ENCODE measurements around the gene GLP2R. TPM values are rescaled to one million over a fixed set of nuclear protein-coding genes. Genes with fewer than 3 reads are reported as not detected.

The GLP2R gene
- total RNA-seq, 2 experiments from 2014 or later: not detected

- DNase-seq (ENCODE audit: low spot score): no peak
- H2AFZ ChIP-seq (ENCODE audit: low read length): no peak overlapping the region
- no peaks in the 10 kb centered on the region for H3K4me1 ChIP-seq (ENCODE audit: insufficient read depth, low read length, poor library complexity, severe bottlenecking)
- no peaks in the 10 kb centered on the region for H3K79me2 ChIP-seq (ENCODE audit: insufficient read depth, low read depth, low read length)
- CTCF ChIA-PET (ENCODE audit: unreplicated experiment): no interaction called here
- no peak for TF ChIP-seq EZH2phosphoT487 (IDR thresholded peaks at IDR 0.05; ENCODE audit: borderline replicate concordance, low read depth, low read length)
- TF ChIP-seq CTCF (conservative IDR thresholded peaks at IDR 0.05; ENCODE audit: low read length): no peak
- no peak overlapping the region for H3K4me2 ChIP-seq (ENCODE audit: low read length)
- H4K20me1 ChIP-seq (ENCODE audit: insufficient read depth, low read length): no peaks in the 10 kb centered on the region
- no peak overlapping the region for H3K4me3 ChIP-seq (ENCODE audit: low read depth, low read length, poor library complexity, severe bottlenecking)
- H3K9me2 ChIP-seq (ENCODE audit: insufficient read depth, low read length): no peaks in the 10 kb centered on the region
- intact Hi-C loops (cut with micrococcal nuclease; ENCODE audit: unreplicated experiment): no loop called here
- POLR2A ChIA-PET: interaction anchor here (0.5 kb wide), 1 partner anchor 318 kb away, joined by 3 read pairs; no protein-coding TSS in a partner anchor
- BruUV-seq (replicated peaks): no TSS peak
- no peaks in the 10 kb centered on the region for H3K36me3 ChIP-seq (ENCODE audit: insufficient read depth, low read length)
- H3K9me3 ChIP-seq (ENCODE audit: low read length): no peaks in the 10 kb centered on the region
- H3K27ac ChIP-seq (ENCODE audit: low read depth, low read length, poor library complexity, severe bottlenecking): no peak overlapping the region
Measured at GRCh38 chr17:9872852-9873251, 47.1 kb downstream of the GLP2R start.

- POLR2A ChIA-PET: interaction anchor here (0.5 kb wide), 1 partner anchor 8 kb away, joined by 3 read pairs; no protein-coding TSS in a partner anchor
- BruUV-seq (replicated peaks): no TSS peak
- Histone ChIP-seq H3K36me3 (ENCODE audit: insufficient read depth, low read length) (no peaks in the 10 kb centered on the region), H3K79me2 (ENCODE audit: insufficient read depth, low read depth, low read length) (no peaks in the 10 kb centered on the region), H3K9me2 (ENCODE audit: insufficient read depth, low read length) (no peaks in the 10 kb centered on the region), H3K4me3 (ENCODE audit: low read depth, low read length, poor library complexity, severe bottlenecking) (no peak overlapping the region), H3K4me1 (ENCODE audit: insufficient read depth, low read length, poor library complexity, severe bottlenecking) (no peaks in the 10 kb centered on the region), H3K9me3 (ENCODE audit: low read length) (no peaks in the 10 kb centered on the region), H3K27ac (ENCODE audit: low read depth, low read length, poor library complexity, severe bottlenecking) (no peak overlapping the region), H3K4me2 (ENCODE audit: low read length) (no peak overlapping the region), H2AFZ (ENCODE audit: low read length) (no peak overlapping the region), H4K20me1 (ENCODE audit: insufficient read depth, low read length) (no peaks in the 10 kb centered on the region)
- intact Hi-C loops (cut with micrococcal nuclease; ENCODE audit: unreplicated experiment): no loop called here
- CTCF ChIA-PET (ENCODE audit: unreplicated experiment): no interaction called here
- TF ChIP-seq CTCF (conservative IDR thresholded peaks at IDR 0.05; ENCODE audit: low read length): no peak
- no peak for TF ChIP-seq EZH2phosphoT487 (IDR thresholded peaks at IDR 0.05; ENCODE audit: borderline replicate concordance, low read depth, low read length)
- no peak for DNase-seq (ENCODE audit: low spot score)
Measured at GRCh38 chr17:9874722-9875121, 49.0 kb downstream of the GLP2R start.

GRCh38 chr17:9875441-9875840, 49.7 kb downstream of the GLP2R start:
- no peak for TF ChIP-seq EZH2phosphoT487 (IDR thresholded peaks at IDR 0.05; ENCODE audit: borderline replicate concordance, low read depth, low read length)
- no peak for TF ChIP-seq CTCF (conservative IDR thresholded peaks at IDR 0.05; ENCODE audit: low read length)
- Histone ChIP-seq H3K36me3 (ENCODE audit: insufficient read depth, low read length) (no peaks in the 10 kb centered on the region), H3K4me1 (ENCODE audit: insufficient read depth, low read length, poor library complexity, severe bottlenecking) (no peaks in the 10 kb centered on the region), H3K4me3 (ENCODE audit: low read depth, low read length, poor library complexity, severe bottlenecking) (no peak overlapping the region), H3K79me2 (ENCODE audit: insufficient read depth, low read depth, low read length) (no peaks in the 10 kb centered on the region), H3K9me3 (ENCODE audit: low read length) (no peaks in the 10 kb centered on the region), H3K27ac (ENCODE audit: low read depth, low read length, poor library complexity, severe bottlenecking) (no peak overlapping the region), H2AFZ (ENCODE audit: low read length) (no peak overlapping the region), H4K20me1 (ENCODE audit: insufficient read depth, low read length) (no peaks in the 10 kb centered on the region), H3K4me2 (ENCODE audit: low read length) (no peak overlapping the region), H3K9me2 (ENCODE audit: insufficient read depth, low read length) (no peaks in the 10 kb centered on the region)
- intact Hi-C loops (cut with micrococcal nuclease; ENCODE audit: unreplicated experiment): no loop called here
- POLR2A ChIA-PET: no interaction called here
- DNase-seq (ENCODE audit: low spot score): no peak
- CTCF ChIA-PET (ENCODE audit: unreplicated experiment): no interaction called here
- BruUV-seq (replicated peaks): no TSS peak
